Endothelial cell of umbilical vein (primary cell): ENCODE results near the gene DYRK1A. TPM values are rescaled to one million over a fixed set of nuclear protein-coding genes. Genes with fewer than 3 reads are reported as not detected.

Source experiments
- BruUV-seq: library from RNA; stranded (reverse); fragments of 400-500 nt; replicated peaks from 2 replicates; lab custom pipeline; 2021; lab: Mats Ljungman, UMichigan
- CTCF ChIA-PET: fragments of 300-600, 350-600 bp; sonication (Branson Sonifier 250); formaldehyde crosslinking; loops from one replicate; lab custom pipeline; 2021; ENCODE audit warnings: antibody characterized with exemption, inconsistent platforms; lab: Charles Lee
- POLR2A ChIA-PET: fragments of 300-600, 350-600 bp; sonication (Branson Sonifier 250); formaldehyde crosslinking; loops from one replicate; lab custom pipeline; 2021; ENCODE audit warnings: antibody characterized with exemption, inconsistent platforms; lab: Charles Lee
- DNase-seq: peaks from one replicate; pipeline ENCODE4 v3.0.0-alpha.2; 2011; ENCODE audit warnings: low read depth, low spot score
- FAIRE-seq: peaks from 2 replicates; lab custom pipeline; 2011; peaks lifted over from hg19 to GRCh38; lab: Jason Lieb, UNC
- H2AFZ ChIP-seq: 2 replicates; pipeline ENCODE4 v1.6.0; 2012; ENCODE audit warnings: low read depth, low read length, control low read depth, inconsistent platforms
- H3K27ac ChIP-seq: 2 replicates; pipeline ENCODE4 v1.5.1; 2011; ENCODE audit warnings: low read depth, mild to moderate bottlenecking, control low read depth, low read length, moderate library complexity; ENCODE audit not compliant: insufficient read depth
- H3K27me3 ChIP-seq, 2 experiments: 2 replicates each; pipeline versions ENCODE4 v1.6.0 to v1.6.1; 2011; ENCODE audit warnings: low read length in 2 of 2, mixed read lengths in 1 of 2; ENCODE audit not compliant: control insufficient read depth in 2 of 2, insufficient read depth in 2 of 2
- H3K36me3 ChIP-seq, 2 experiments: 2 replicates in 1 of 2; 3 replicates in 1 of 2; pipeline ENCODE4 v1.5.1; 2011; ENCODE audit warnings: low read length in 2 of 2, mild to moderate bottlenecking in 1 of 2, moderate library complexity in 1 of 2; ENCODE audit not compliant: control insufficient read depth in 2 of 2, insufficient read depth in 2 of 2; ENCODE audit errors: extremely low read depth in 1 of 2
- H3K4me1 ChIP-seq: 3 replicates; pipeline ENCODE4 v1.5.1; 2011; ENCODE audit warnings: mild to moderate bottlenecking, low read length; ENCODE audit not compliant: control insufficient read depth, insufficient read depth; ENCODE audit errors: extremely low read depth
- H3K4me2 ChIP-seq: 2 replicates; pipeline ENCODE4 v1.6.1; 2011; ENCODE audit warnings: low read length, control low read depth, mixed read lengths; ENCODE audit not compliant: insufficient read depth
- H3K4me3 ChIP-seq, 3 experiments: fragments of 200-600 bp in 1 of 3; sonication (generic), shearing (Covaris generic) in 1 of 3; replicated peaks in 1 of 3; 2 replicates each; pipeline ENCODE4 v1.5.1; 2011 to 2016; ENCODE audit warnings: control low read depth in 3 of 3, low read length in 3 of 3, mild to moderate bottlenecking in 2 of 3, inconsistent platforms in 1 of 3, low read depth in 1 of 3, moderate library complexity in 1 of 3; ENCODE audit not compliant: insufficient read depth in 1 of 3
- H3K79me2 ChIP-seq: 2 replicates; pipeline ENCODE4 v1.6.0; 2012; ENCODE audit warnings: low read length, inconsistent platforms; ENCODE audit not compliant: control insufficient read depth, insufficient read depth
- H3K9ac ChIP-seq: replicated peaks from 2 replicates; pipeline ENCODE3; 2011; ENCODE audit warnings: low read length, control low read depth; ENCODE audit not compliant: insufficient read depth; ENCODE audit errors: extremely low read depth
- H3K9me1 ChIP-seq: replicated peaks from 3 replicates; pipeline ENCODE4 v1.6.0; 2011; ENCODE audit warnings: mild to moderate bottlenecking, low read length; ENCODE audit not compliant: control insufficient read depth, insufficient read depth; ENCODE audit errors: extremely low read depth
- H3K9me3 ChIP-seq: replicated peaks from 2 replicates; pipeline ENCODE4 v1.5.1; 2012; ENCODE audit warnings: low read length, inconsistent platforms; ENCODE audit not compliant: control insufficient read depth, insufficient read depth
- H4K20me1 ChIP-seq: replicated peaks from 2 replicates; pipeline ENCODE3; 2011; ENCODE audit warnings: mild to moderate bottlenecking, low read length; ENCODE audit not compliant: control insufficient read depth, insufficient read depth; ENCODE audit errors: extremely low read depth
- EZH2 ChIP-seq: IDR thresholded peaks from 2 replicates; pipeline ENCODE4 v1.6.1; 2012; ENCODE audit warnings: borderline replicate concordance, low read depth, mild to moderate bottlenecking, moderate library complexity, low read length, inconsistent platforms; ENCODE audit not compliant: severe bottlenecking
- FOS ChIP-seq: IDR thresholded peaks from 2 replicates; pipeline ENCODE4 v1.6.1; 2011; ENCODE audit warnings: mild to moderate bottlenecking, low read length, moderate library complexity, borderline replicate concordance; ENCODE audit not compliant: insufficient read depth
- GATA2 ChIP-seq: IDR thresholded peaks from 2 replicates; pipeline ENCODE4 v1.7.0; 2011; ENCODE audit warnings: low read depth, mild to moderate bottlenecking, moderate library complexity, mixed read lengths, low read length; ENCODE audit not compliant: insufficient read length, insufficient read depth
- JUN ChIP-seq: IDR thresholded peaks from 2 replicates; pipeline ENCODE4 v1.6.1; 2011; ENCODE audit warnings: borderline replicate concordance, low read depth; ENCODE audit not compliant: insufficient read length, insufficient read depth
- MAX ChIP-seq: IDR thresholded peaks from 2 replicates; pipeline ENCODE4 v1.6.1; 2011; ENCODE audit not compliant: insufficient read depth, insufficient read length
- MYC ChIP-seq: IDR thresholded peaks from one replicate; pipeline ENCODE4 v1.6.1; 2011; ENCODE audit warnings: mild to moderate bottlenecking, low read depth, low read length
- POLR2A ChIP-seq: IDR thresholded peaks from 2 replicates; pipeline ENCODE4 v1.6.1; 2012; ENCODE audit warnings: low read depth, mild to moderate bottlenecking, control low read depth, low read length
- POLR2AphosphoS5 ChIP-seq: IDR thresholded peaks from 2 replicates; pipeline ENCODE4 v1.6.1; 2012; ENCODE audit warnings: low read depth, mild to moderate bottlenecking, control low read depth, low read length, moderate library complexity; ENCODE audit not compliant: insufficient read depth
- dilution Hi-C: fragments of 300-500 bp; cut with MboI; formaldehyde crosslinking; loops from one replicate; pipeline ENCODE4 v1.15.0; 2019; ENCODE audit warnings: low sequenced_read_pairs; ENCODE audit not compliant: extremely low pct_ligation_motif_present
- intact Hi-C: fragments of 100-400 bp; cut with micrococcal nuclease; formaldehyde crosslinking; loops from one replicate; pipeline ENCODE4 v1.10.0; 2022
- polyA plus RNA-seq, 4 experiments: library from polyadenylated mRNA; depleted of rRNA in 3 of 4; stranded (reverse) in 3 of 4; unstranded in 1 of 4; fragments of >200 nt; gene quantifications; 2 replicates each; pipeline versions ENCODE4 v1.2.1 to v1.2.3, GENCODE V29; 2011 to 2012; ENCODE audit warnings: missing spikeins in 1 of 4
- total RNA-seq: library from RNA; stranded (reverse); gene quantifications from 2 replicates; pipeline ENCODE4 v1.2.3, GENCODE V29; 2021
- TF ChIP-seq, protein P1 (sequence below), 2 donors: IDR thresholded peaks; 1 replicate in 1 of 2; 2 replicates in 1 of 2; pipeline ENCODE4 v1.5.1; 2011; ENCODE audit warnings: low read length in 2 of 2, mild to moderate bottlenecking in 2 of 2, moderate library complexity in 2 of 2, control low read depth in 1 of 2, inconsistent platforms in 1 of 2, low read depth in 1 of 2; ENCODE audit not compliant: insufficient read depth in 1 of 2; ENCODE audit errors: extremely low read depth in 1 of 2

Gene DYRK1A
- total and polyA plus RNA-seq, 2 donors (not counting 3 experiments of a cell fraction or from before 2014, with no cell fraction given) = 51.8 to 53.7 TPM

GRCh38 chr21:37319551-37319950 is 47.0 kb upstream of the DYRK1A start:
- intact Hi-C loops (no loop called here), dilution Hi-C loops (no loop called here)
- Histone ChIP-seq H2AFZ (no peak overlapping the region), H3K4me2 (no peak overlapping the region), H3K27me3 (no peaks in the 10 kb centered on the region), H3K9me3 (no peaks in the 10 kb centered on the region), H3K79me2 (no peaks in the 10 kb centered on the region), H3K9me1 (no peaks in the 10 kb centered on the region), H3K9ac (no peak overlapping the region), H3K4me1 (no peaks in the 10 kb centered on the region), H4K20me1 (no peaks in the 10 kb centered on the region), H3K27ac (no peak overlapping the region), H3K36me3 (no peaks in the 10 kb centered on the region), H3K4me3 (no peak overlapping the region)
- TF ChIP-seq JUN (peak; percentile 29), FOS (no peak)
- DNase-seq (peak; percentile 69), FAIRE-seq (peak; percentile 55)
- POLR2A ChIA-PET = no interaction called here
- no TSS peak for BruUV-seq
- CTCF ChIA-PET = interaction anchor here (0.6 to 1.6 kb wide), 3 partner anchors 10 to 25 kb away, joined by 3 read pairs; no protein-coding TSS in a partner anchor

GRCh38 chr21:37322084-37322483 is 44.5 kb upstream of the DYRK1A start:
- ChIA-PET POLR2A (no interaction called here), CTCF (no interaction called here)
- intact Hi-C loops = no loop called here
- H3K79me2 ChIP-seq = no peaks in the 10 kb centered on the region
- no peak overlapping the region for H3K9ac ChIP-seq
- no peaks in the 10 kb centered on the region for H4K20me1 ChIP-seq
- H3K9me3 ChIP-seq = no peaks in the 10 kb centered on the region
- H3K36me3 ChIP-seq = no peaks in the 10 kb centered on the region
- no peak overlapping the region for H3K4me2 ChIP-seq
- TF ChIP-seq POLR2AphosphoS5 (no peak), POLR2A (no peak), JUN (no peak), GATA2 (no peak), EZH2 (no peak), MYC (no peak), MAX (no peak), FOS (no peak)
- TF ChIP-seq, protein P1, sequence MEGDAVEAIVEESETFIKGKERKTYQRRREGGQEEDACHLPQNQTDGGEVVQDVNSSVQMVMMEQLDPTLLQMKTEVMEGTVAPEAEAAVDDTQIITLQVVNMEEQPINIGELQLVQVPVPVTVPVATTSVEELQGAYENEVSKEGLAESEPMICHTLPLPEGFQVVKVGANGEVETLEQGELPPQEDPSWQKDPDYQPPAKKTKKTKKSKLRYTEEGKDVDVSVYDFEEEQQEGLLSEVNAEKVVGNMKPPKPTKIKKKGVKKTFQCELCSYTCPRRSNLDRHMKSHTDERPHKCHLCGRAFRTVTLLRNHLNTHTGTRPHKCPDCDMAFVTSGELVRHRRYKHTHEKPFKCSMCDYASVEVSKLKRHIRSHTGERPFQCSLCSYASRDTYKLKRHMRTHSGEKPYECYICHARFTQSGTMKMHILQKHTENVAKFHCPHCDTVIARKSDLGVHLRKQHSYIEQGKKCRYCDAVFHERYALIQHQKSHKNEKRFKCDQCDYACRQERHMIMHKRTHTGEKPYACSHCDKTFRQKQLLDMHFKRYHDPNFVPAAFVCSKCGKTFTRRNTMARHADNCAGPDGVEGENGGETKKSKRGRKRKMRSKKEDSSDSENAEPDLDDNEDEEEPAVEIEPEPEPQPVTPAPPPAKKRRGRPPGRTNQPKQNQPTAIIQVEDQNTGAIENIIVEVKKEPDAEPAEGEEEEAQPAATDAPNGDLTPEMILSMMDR (IDR thresholded peaks at IDR 0.05; ENCODE audit: extremely low read depth in 1 of 2, insufficient read depth in 1 of 2, low read depth in 1 of 2, low read length in 2 of 2) = no peak
- FAIRE-seq = no peak
- no TSS peak for BruUV-seq
- no peaks in the 10 kb centered on the region for H3K9me1 ChIP-seq
- no peaks in the 10 kb centered on the region for H3K27me3 ChIP-seq
- DNase-seq = no peak
- dilution Hi-C loops = no loop called here
- H3K4me3 ChIP-seq = no peak overlapping the region
- H2AFZ ChIP-seq = no peak overlapping the region
- no peaks in the 10 kb centered on the region for H3K4me1 ChIP-seq
- no peak overlapping the region for H3K27ac ChIP-seq
